Gastroesophageal sphincter (tissue), 3 donors: ENCODE measurements around the gene TENT4A.
"Not testable (repeated sequence)": the region's sequence is repeated elsewhere in the genome, so short reads cannot be mapped to it uniquely, and the experiment has no call there.

Source experiments
- CTCF ChIP-seq, 4 experiments: fragments of 200-600 bp in 2 of 4; fragments of 450-650 bp in 2 of 4; sonication (generic) in 1 of 4; IDR thresholded peaks; one replicate each; pipeline ENCODE4 v1.5.1; 2017 to 2019; ENCODE audit warnings: antibody characterized with exemption in 4 of 4, mild to moderate bottlenecking in 2 of 4, moderate library complexity in 2 of 4
- EP300 ChIP-seq: sonication (generic); formaldehyde crosslinking; IDR thresholded peaks from one replicate; pipeline ENCODE4 v1.6.1; 2017; ENCODE audit warnings: antibody characterized with exemption, mild to moderate bottlenecking
- POLR2A ChIP-seq, 2 donors: fragments of 450-650 bp; IDR thresholded peaks; one replicate each; pipeline ENCODE4 v1.6.1; 2017; ENCODE audit warnings: antibody characterized with exemption in 2 of 2, mild to moderate bottlenecking in 2 of 2, moderate library complexity in 1 of 2
- POLR2AphosphoS5 ChIP-seq: sonication (generic); formaldehyde crosslinking; IDR thresholded peaks from one replicate; pipeline ENCODE4 v1.6.1; 2017; ENCODE audit warnings: antibody characterized with exemption

DNA sequence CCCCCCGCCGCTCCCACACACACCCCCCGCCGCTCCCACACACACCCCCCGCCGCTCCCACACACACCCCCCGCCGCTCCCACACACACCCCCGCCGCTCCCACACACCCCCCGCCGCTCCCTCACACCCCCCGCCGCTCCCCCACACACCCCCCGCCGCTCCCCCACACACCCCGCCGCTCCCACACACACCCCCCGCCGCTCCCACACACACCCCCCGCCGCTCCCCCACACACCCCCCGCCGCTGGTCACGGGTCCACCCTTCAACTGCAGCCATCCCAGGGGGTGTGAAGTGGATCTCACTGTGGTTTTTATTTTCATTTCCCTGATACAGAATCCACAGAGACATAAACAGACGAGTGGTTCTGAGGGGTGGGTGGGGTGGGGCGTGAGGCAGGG lies 61.0 kb downstream of the TENT4A start:
- TF ChIP-seq CTCF (IDR thresholded peaks at IDR 0.05); POLR2A (IDR thresholded peaks at IDR 0.05); POLR2AphosphoS5; EP300: not testable (repeated sequence)
